Ecto neural progenitor cell (in vitro differentiated cells): Measurements from ENCODE around the gene LIF.

ENCODE experiments used
- DNase-seq: peaks from one replicate; pipeline ENCODE4 v3.0.0-alpha.2; 2018; ENCODE audit warnings: low spot score

LIF gene

DNA sequence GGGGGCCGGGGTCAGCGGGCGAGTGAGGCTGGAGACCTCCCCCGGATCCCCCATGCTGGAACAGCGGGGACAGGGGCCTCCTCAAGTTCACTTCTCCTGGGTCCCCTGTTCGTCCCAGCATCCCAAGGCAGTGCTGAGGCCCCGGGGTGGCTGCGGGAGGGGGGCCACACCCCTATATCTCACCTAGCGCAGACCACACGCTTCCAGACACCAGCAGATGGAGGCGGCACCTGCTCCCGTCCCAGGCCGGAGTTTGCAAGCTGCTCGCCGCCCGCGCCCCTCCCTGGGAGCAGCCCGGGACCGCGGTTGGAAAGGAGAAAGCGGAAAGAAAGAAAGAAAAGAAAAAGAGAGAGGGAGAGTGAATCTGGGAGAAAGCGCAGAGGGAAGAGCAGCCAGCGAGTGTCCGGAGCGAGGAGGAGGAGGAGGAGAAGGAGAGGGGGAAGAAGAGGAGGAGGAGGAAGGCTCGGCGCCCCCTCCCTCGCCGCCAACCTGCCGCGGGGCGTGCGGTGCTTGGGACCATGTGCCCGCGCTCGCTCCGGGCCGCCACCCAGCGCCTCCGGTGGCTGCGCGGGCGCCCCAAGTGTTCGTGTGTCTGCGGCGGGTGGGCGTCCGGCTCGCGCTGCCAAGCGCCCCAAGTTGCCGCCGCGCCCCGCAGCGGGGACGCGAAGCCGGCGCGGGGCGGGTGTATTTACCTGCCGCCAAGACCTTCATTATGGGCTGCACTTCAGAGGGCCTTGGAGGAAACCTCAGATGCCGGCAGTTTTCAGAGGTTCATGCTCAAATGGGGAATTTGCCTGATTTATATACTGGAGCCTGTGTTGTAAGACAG is at the start of gene LIF:
Gene LIF (minus strand): TSS at position 775 of the 829 bp plus-strand sequence. CDS start 64 bp downstream, at position 711.
- no peak for DNase-seq

DNA sequence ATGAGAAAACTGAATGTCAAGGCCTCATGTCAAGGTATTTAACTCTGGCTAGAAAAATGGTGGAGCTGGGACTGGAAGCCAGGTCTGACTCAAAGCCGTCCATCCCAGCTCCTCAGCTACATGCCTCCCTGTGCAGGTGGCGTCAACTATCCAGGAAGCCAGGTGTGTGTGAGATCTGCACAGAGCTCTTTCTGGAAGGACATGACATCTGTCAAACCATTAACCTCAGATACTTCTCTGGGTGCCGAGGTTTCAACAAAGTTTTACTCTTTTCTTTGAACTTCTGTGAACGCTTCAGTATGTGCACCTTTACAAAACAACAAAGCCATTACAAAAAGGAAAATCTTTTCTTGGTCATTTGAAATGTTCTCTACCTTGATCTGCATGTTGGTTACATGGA is 49.8 kb upstream of the LIF start:
- DNase-seq: no peak

DNA sequence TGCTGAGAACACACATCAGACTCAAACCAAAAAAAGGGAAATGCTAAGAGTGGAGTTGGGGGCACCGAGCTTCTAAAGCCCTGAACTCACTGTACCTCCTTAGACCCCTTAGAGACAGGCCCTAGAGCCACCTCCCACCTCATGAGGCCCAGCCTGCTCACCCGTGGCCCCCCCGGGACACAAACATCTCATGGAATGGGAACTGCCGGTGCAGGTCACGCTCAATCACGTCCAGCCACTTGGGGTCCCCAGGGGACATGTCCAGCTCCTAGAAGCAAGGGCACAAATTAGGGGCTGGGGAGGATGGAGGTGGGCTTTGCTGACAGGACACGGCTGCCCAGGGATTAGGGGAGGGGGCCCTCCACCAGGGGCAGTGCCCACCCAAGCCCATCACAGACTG is 49.0 kb upstream of the LIF start:
- no peak for DNase-seq

DNA sequence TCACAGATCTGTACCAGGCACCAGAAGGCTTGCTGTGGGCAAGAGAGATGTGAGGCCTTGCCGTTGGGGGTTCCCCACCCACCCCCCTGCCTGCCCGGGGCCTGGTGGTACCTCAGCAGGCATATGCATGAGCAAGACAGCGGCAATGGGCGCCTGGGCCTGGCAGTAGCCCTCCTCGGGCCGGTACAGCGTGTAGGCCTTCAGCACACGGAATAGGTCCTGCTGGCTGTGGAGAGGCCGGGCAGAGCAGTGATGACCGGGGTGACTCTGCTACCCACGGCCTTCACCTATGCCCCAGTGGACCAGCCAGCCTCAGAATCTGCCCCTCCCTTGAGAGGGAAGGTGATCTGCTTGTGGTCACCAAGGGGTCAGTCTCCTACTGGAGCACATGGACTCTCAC is 48.3 kb upstream of the LIF start:
- no peak for DNase-seq

DNA sequence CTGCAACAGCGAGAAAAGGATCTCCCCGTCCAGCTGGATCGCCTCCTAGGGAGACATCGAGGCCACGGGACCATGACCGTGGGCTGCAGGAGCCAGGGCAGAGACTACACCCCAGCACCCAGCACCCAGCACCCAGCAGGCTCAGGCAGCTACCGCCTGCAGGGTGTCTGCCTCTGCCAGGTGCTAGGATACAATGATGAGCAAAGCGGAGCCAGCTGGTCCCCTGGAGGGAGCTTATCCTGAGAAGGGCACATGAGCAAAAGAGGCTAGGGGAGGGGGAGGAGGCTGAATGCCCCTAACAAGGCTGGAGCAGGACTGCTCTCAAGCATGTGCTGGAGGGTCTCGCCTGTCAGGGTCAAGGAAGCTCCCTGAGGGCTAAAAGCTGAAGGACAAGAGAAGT is 47.5 kb upstream of the LIF start:
- no peak for DNase-seq

DNA sequence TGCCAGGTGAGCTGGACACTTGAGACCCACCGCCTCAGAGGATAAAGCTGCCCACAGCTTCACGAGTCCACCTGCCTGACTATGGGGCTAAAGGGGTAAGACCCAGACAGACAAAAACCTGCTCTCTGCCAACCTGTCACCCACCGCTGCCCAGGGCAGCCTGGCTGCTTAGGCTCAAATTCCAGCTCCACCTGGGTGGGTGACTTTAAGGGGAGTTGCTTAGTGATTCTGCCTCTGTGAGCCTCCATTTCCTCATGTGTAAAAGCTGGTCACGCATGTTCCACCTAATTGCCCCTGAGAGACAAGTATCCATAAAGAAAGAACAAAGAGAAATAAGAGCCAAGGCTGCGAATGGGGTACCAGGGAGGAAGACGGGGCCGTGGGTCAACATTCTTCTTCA is 46.5 kb upstream of the LIF start:
- no peak for DNase-seq

DNA sequence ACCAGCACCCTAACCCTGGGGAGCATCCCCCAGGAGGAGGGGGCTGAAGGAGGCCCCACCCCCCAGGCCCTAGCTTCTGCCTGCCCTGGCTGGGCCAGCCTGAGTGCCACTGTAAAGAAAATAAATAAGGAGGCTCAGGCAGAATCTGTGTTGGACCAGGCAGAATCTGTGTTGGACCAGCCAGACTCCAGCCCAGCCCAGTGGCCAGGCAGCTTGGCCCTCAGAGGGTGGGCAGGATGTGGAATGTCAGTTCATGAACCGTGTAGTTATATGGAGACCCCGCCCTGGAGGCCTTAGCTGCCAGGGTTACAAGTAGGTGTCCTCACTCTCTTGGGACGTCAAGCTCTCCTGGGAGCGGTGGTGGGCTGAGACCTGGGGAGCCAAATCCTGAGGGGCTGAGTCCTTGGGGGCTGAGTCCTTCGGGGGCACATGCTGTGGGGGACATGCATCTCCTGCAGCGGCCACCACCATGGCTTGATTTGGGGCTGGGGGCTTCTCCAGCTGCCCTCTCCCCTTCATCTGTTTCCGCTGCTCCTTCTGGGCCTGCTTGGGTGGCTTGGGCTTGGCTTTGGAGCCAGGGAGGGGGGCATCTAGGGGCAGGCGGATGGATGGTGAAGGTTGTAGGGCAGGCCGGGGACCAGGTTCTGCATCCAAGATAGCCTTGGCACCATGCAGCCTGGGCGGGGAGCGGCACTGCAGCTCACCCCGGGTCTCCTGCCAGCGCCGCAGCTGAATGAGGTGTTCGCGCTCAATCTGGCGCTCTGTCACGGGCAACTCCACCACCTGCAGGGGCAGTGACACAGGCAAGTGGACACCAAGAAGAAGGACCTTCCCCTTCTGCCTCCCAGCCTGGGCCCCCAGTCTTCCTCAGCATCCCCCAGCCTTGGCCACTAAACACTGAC is 45.8 kb upstream of the LIF start:
- no peak for DNase-seq

DNA sequence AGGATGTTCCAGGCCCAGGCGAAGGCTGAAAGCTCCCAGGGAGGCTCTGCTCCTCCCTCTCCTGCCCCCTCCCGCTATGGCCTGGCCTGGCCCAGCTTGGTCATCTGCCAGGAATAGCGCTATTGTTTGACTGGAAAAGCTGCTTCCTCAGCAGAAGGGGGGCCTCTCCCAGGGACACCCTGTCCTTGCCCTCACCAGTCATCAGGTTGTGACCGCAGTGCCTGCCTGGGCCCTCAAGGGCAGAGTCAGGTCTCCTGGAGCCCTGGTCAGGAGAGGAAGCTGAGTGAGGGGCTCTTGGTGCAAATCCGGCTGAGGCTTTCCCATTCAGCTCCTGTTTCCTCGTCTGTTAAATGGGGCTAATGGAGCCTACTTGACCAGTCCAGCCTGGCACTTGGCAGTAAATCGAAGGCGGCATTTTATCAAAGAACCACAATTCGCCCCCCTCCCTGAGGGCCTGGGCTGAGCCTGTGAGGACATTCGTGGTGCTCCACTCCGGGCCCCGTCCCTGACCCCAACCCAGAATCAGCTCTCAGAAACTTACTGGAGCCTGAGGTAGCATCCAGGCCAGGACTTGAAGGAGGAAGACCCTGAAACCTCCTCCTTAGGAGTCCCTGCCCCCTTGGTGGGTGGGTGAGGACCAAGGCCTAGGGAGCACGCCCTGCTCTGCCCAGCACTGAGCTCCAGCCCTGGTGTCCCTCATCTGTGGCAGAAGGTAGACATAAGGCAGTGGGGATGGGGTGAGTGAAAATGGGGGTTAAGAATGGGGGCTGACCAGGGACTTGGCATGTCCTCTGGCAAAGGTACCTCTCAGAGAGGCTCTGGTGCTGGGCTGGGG is 44.7 kb upstream of the LIF start:
- no peak for DNase-seq

DNA sequence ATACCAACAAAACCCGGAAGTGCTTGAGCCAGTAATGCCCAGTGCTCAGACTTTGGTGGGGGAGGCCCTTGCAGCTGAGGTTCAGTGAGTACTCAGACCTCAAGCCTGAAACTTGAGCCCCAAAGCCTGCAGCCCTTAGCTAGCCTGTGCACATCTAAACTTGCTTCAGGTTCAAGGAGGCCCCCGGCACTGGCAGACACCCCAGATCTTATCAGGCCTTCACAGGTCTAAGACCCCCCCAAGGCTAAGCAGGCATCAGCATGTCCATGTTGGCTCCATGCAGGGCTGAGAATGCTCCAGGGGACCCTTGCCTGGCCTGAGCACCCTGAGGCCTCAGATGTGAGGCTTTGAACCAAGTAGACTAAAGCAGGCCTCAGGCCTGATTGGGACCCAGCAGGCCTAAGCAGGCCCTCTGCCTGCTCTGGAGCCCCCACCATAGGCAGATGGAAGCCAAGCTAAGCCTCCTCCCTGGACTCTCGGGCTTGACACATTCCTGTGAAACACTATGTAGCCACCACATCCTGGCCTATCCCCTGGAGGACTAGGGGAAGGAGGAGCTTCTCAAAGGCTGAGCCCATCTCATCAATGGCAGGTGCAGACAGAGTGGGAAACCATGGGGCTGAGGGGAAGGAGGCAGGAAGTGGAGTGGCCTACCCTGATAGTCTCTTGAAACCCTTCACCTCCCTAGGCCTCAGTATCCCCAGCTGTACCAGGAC is 43.9 kb upstream of the LIF start:
- no peak for DNase-seq

DNA sequence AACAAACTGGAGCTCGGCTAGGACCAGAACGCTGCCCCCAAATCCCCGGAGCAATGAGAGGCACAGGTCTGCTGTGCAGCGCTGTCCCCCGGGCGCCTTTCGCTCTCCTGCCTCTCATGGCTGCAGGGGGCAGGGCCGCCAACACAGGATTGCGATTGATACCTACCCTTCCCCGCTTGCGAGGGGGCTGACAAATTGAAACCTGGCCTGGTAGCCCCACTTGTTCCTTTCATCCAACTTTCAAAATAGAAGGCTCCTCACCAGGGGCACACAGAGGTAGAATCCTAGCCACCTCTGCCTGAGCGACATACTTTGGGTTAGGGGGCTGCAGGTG is 43.4 kb upstream of the LIF start:
- no peak for DNase-seq

DNA sequence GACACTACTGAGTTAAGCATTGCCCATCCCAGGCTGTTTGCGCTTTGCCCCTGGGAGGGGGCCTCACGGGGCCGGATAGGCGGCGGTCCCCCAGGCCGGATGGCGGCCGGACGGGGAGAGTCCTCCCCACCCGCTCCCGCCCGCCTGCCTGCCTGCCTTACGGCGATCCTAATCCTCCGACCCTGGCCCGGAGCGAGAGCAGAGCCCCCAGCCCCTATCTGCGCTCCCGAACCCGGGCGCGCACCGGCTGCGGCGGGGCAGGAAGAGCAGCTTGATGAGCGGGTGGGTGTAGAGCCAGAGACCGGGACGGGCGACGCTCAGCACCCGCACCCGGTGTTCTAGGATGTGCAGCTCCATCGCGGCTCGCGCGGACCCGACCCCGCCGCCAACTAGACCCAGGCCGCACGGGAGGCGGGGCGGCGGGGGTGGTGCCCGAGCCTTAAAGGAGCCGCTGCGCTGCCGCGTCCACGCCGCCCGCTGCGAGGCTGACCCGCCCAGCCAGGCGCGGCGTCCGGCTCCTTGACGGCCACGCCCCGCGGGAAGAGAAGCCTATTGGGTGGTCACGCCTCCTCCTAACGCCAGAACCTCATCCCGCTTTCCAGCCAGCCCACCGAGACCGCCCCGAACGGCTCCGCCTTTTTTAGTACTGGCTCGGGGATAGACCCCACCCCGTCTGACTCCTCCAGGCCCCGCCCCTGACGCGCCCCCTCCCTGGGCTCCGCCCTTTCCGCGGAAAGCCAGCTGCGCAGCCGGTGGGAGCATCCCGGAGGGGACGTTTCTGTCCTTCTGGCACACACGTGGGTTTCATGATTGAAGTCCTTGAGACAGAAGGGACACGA is 42.8 kb upstream of the LIF start, which contains the start of gene CASTOR1:
Gene CASTOR1 (minus strand): TSS at position 365 of the 839 bp plus-strand sequence. CDS start 8 bp downstream, at position 357.
- peak; percentile 99 for DNase-seq

DNA sequence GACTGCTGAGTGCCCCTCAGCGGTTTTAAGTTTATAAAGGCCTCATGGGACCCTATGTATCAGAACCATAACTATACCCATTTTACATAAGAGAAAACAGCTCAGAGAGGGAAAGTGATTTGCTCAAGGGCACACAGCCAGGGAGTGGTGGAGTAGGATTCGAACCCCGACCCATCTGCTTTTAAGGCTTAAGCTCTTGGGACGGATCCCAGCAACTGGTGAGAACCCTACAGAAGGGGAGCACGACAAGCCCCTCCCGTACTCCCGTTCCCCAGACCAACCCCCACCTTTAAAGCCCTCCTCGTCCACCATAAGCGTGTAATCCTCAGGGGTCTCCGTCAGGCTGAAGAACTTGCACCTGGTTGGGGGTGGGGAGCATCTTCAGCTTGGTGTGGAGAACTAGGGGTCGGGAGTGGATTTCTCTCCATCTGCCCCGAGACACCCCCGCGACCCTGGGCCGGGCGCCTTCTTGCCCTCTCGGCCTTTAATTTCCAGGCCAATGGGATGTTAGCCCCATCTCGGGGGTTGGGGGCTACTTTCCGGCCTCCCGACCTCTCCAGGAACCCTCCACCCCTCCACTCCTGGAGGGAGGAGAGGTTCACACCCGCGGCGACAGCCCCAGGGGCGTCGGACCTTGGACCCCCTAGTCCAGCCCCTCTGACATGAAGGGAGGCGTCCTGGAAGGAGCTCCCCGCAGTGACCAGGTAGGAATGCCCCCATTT is 42.0 kb upstream of the LIF start:
- DNase-seq: no peak

DNA sequence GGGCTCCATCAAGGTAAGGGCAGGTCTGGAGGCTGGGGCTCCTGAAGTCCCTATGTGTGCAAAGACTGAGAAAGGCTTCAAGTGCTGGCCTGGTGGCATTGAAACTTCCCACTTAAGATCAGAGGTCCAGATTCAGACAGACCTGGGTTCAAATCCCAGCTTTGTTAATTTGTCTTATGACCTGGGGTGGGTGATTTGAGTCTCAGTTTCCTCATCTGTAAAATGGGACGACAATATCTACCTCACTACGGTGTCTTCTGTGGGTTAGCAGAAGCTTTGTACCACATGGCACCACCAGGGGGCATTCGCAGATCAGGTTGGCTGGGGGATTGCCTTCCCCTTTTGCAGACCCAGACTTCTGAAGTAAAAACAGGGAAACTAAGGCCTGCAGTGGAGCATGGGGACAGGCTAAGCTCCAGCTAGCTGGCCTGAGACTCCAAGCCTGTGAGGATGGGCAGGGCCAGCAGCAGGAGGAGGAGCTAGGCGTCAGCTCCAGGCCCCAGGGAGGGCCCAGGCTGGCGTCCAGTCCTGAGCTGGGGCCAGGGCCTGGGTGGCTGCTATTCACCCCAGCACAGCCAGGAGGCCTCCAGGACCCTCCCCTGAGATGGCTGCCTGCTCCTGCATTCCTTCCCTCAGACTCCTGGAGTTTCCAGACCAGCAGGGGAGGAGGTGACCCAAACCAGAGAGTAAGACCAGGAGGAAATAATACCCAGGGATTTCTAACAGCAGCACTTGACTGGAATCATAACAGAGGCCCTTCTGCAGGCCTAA is 41.3 kb upstream of the LIF start:
- peak; percentile 89 for DNase-seq

DNA sequence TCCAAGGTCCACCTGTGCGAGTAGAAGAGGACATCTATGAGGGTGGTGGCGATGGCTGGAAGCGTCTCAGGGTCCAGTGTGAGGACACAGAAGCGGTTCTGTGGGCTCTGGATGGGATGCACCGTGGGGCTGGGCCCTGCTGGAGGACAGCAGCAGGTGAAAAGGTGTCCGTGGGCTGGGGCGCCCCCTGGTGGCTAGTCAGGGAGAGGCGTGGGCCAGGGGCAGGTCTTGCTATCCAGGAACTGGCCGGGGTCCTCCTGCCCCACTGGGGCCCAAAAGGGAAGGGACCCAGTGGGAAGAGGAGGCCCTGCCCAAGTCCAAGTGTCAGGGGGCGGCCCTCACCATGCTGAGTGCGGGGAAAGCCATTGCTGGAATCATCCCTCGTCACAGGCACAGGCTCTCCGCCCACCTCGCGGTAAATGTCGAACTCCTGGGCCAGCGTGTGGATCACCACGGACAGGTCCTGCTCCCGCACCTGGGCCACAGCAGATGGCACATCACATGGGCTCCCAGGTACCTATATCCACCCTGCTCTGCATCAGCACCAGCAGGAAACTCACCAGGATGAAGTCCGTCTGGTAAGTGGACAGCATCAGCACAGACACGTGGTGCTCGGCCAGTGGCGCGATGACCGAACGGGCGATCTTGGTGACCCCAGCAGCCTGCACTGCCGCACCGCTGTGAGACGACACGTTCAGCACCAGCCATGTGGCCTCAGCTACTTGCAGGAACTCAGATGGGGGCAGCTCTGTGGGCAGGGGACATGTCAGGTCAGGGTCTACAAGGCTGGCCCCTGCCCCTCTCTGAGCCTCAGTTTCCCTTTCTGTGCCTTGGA is 40.5 kb upstream of the LIF start:
- DNase-seq: peak; percentile 90

DNA sequence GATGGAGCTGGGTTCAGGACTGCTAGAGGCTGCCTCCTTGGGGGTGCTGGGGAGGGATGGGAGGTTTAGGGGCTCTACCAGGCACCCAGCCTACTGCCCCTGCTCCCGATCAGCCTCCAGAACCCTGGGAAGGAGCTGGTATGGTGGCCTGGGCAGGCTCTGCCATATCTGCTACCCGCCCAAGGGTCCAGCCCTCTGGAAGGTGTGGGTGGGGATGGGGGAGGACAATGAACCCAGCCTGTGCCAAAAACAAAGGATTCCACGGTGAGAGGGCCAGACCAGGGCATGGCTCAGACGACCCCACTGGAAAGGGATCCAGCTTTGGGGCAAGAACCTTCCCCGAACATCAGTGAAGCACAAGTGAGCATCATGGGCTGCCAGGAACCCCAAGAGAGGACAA is 39.8 kb upstream of the LIF start:
- no peak for DNase-seq

DNA sequence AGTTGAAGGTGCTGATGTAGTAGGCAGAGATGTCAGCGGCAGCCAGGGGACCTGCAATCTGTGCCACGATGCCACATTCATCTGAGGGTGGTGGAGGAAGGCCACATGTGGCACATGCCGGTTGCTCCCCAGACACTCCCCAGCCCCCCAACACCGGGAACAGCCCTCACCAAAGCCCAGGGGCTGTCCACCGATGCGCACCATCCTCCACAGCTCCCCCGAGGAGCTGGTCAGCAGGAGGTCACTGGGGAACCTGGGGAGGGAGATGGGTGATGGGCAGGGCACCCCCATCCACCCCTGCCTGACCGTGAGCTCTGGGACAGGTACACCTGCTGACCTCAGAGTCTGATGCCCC is 39.3 kb upstream of the LIF start:
- no peak for DNase-seq

DNA sequence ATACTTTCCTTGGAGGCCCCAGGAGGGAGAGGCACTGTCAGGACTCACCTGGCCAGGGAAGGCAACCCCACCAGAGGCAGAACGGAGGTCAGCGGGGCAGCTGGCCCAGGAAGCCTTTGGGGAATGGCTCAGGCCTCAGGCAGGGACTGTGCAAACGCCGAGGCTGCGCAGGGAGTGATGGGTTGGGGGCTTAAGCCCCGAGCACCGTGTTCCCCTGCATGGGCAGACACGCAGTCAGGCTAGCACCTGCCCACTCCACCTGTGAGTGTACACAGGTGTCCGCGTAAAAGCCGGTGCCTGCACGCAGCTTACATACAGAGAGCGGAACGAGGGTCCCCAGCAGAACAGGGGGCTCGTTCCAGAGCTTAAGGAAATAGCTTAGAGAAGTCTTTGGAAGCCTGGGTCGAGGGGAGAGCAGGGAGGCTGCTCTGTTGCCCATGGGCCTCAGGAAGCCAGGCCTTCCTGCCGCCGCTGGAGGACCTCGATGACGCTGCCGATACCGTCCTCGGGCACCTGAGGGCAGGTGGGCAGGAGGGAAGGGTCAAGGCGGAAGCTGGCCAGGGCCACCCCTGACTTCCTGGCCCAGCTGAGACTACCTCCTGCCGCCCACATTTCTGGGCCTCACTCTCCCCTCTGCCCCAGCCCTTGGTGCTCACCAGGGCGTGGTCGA is 38.8 kb upstream of the LIF start:
- DNase-seq: no peak

DNA sequence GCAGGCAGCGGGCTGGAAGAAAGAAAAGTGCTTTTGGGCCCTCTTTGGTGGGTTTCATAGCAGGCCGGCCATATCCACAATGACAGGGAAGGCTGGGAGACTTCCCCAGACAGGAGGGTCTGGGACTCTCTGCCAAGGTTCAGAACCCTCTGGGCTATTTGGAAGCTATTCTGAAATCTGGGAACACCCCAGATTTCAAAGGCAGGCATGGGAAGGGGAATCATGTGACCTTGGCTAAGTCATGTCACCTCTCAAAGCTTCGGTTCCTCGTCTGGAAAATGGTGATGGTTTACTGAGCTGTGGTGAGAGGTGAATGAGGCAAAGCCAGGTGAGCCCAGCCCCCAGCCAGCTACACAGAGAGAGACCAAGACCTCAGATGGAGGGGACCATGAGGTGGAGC is 38.1 kb upstream of the LIF start:
- no peak for DNase-seq
